OCI-LY1 (cell line): ENCODE data around the gene KAT7.
A peak's percentile ranks its signal among the peaks of the same experiment; 100 is the strongest.
"Not testable (repeated sequence)": the region's sequence is repeated elsewhere in the genome, so short reads cannot be mapped to it uniquely, and the experiment has no call there.

ENCODE experiments used
- H2AFZ ChIP-seq: fragments of 200-600 bp; sonication (generic), shearing (Covaris generic); 2 replicates; pipeline ENCODE4 v1.6.0; 2014; ENCODE audit warnings: antibody characterized with exemption, mild to moderate bottlenecking, low read length
- H3F3A ChIP-seq: fragments of 200-600 bp; sonication (generic), shearing (Covaris generic); 2 replicates; pipeline ENCODE4 v1.6.0; 2014; ENCODE audit warnings: mild to moderate bottlenecking, antibody characterized with exemption, low read length, moderate library complexity; ENCODE audit not compliant: insufficient read depth
- H3K27ac ChIP-seq: fragments of 200-600 bp; sonication (generic); 2 replicates; pipeline ENCODE4 v1.5.1; 2014; ENCODE audit warnings: low read length, mixed run types, mild to moderate bottlenecking, low read depth; ENCODE audit not compliant: poor library complexity, severe bottlenecking
- H3K27me3 ChIP-seq: fragments of 200-600 bp; sonication (generic); 2 replicates; pipeline ENCODE4 v1.6.0; 2014; ENCODE audit warnings: antibody characterized with exemption, mild to moderate bottlenecking, low read length, moderate library complexity; ENCODE audit not compliant: insufficient read depth
- H3K36me3 ChIP-seq: fragments of 200-600 bp; sonication (generic); 2 replicates; pipeline ENCODE4 v1.6.1; 2014; ENCODE audit warnings: mild to moderate bottlenecking, antibody characterized with exemption, low read length, moderate library complexity, mixed read lengths; ENCODE audit not compliant: insufficient read depth
- H3K4me1 ChIP-seq: fragments of 200-600 bp; sonication (generic); 2 replicates; pipeline ENCODE4 v1.5.1; 2014; ENCODE audit warnings: mild to moderate bottlenecking, low read length, moderate library complexity; ENCODE audit not compliant: insufficient read depth, severe bottlenecking
- H3K4me2 ChIP-seq: fragments of 200-600 bp; sonication (generic), shearing (Covaris generic); 2 replicates; pipeline ENCODE4 v1.6.1; 2014; ENCODE audit warnings: low read length
- H3K4me3 ChIP-seq: fragments of 200-600 bp; sonication (generic); 2 replicates; pipeline ENCODE4 v1.5.1; 2014; ENCODE audit warnings: low read length, low read depth, mild to moderate bottlenecking, mixed read lengths; ENCODE audit not compliant: poor library complexity, severe bottlenecking
- H3K79me2 ChIP-seq: fragments of 200-600 bp; shearing (Covaris generic); 2 replicates; pipeline ENCODE4 v1.6.1; 2016; ENCODE audit warnings: mixed run types, low read length, mixed read lengths; ENCODE audit not compliant: insufficient read depth
- H3K9ac ChIP-seq: fragments of 200-600 bp; sonication (generic), shearing (Covaris generic); 2 replicates; pipeline ENCODE4 v1.6.1; 2014; ENCODE audit warnings: mild to moderate bottlenecking, low read length, mixed read lengths
- H3K9me2 ChIP-seq: fragments of 200-600 bp; sonication (generic), shearing (Covaris generic); 2 replicates; pipeline ENCODE4 v1.6.1; 2014; ENCODE audit warnings: low read depth, mild to moderate bottlenecking, low read length, mixed read lengths
- H3K9me3 ChIP-seq: fragments of 200-600 bp; shearing (Covaris generic); 2 replicates; pipeline ENCODE4 v1.6.1; 2014; ENCODE audit warnings: low read length, mixed read lengths
- H4K20me1 ChIP-seq: fragments of 200-600 bp; sonication (generic), shearing (Covaris generic); 2 replicates; pipeline ENCODE4 v1.6.0; 2016; ENCODE audit warnings: mild to moderate bottlenecking, low read length; ENCODE audit not compliant: insufficient read depth
- CTCF ChIP-seq: fragments of 200-600 bp; sonication (generic), shearing (Covaris generic); IDR thresholded peaks from 2 replicates; pipeline ENCODE4 v1.5.1; 2017; ENCODE audit warnings: mild to moderate bottlenecking, antibody characterized with exemption, low read length, moderate library complexity, mixed read lengths
- EZH2 ChIP-seq: fragments of 200-600 bp; sonication (generic), shearing (Covaris generic); IDR thresholded peaks from 2 replicates; pipeline ENCODE4 v1.8.0; 2017; ENCODE audit warnings: borderline replicate concordance, mixed run types, mild to moderate bottlenecking, antibody characterized with exemption, low read length, moderate library complexity, mixed read lengths

KAT7 gene

GRCh38 chr17:49757151-49757777, 31.2 kb upstream of the KAT7 start:
- H3K4me3 ChIP-seq: no peak overlapping the region
- H4K20me1 ChIP-seq: no peaks in the 10 kb centered on the region
- peak overlapping the region; percentile 54 for H3K27ac ChIP-seq
- peaks cover 90% of the 10 kb centered on the region for H3K79me2 ChIP-seq
- H3K4me2 ChIP-seq: peak overlapping the region; percentile 9; the same call in 1 of the 2 replicates
- no peaks in the 10 kb centered on the region for H3K27me3 ChIP-seq
- peaks cover 17% of the 10 kb centered on the region; the same call in 1 of the 2 replicates for H3K36me3 ChIP-seq
- H2AFZ ChIP-seq: no peak overlapping the region
- H3K9me2 ChIP-seq: no peaks in the 10 kb centered on the region
- H3K9me3 ChIP-seq: no peaks in the 10 kb centered on the region
- no peak overlapping the region for H3K9ac ChIP-seq
- H3F3A ChIP-seq: no peaks in the 10 kb centered on the region
- peaks cover 93% of the 10 kb centered on the region for H3K4me1 ChIP-seq
- TF ChIP-seq CTCF (no peak), EZH2 (no peak)

- H3K4me3 ChIP-seq: not testable (repeated sequence)
These were observed 29.9 kb upstream of the KAT7 start for GRCh38 chr17:49758464-49759010.

GRCh38 chr17:49759203-49759602, 29.3 kb upstream of the KAT7 start:
- TF ChIP-seq EZH2 (no peak), CTCF (no peak)
- Histone ChIP-seq H3K79me2 (peaks cover 85% of the 10 kb centered on the region), H3K9me2 (no peaks in the 10 kb centered on the region), H3K27me3 (no peaks in the 10 kb centered on the region), H3K9me3 (no peaks in the 10 kb centered on the region), H3K4me3 (no peak overlapping the region), H3K36me3 (peaks cover 13% of the 10 kb centered on the region; the same call in 1 of the 2 replicates), H3K4me2 (peak overlapping the region; percentile 81; the same call in 1 of the 2 replicates), H3K9ac (peak overlapping the region; percentile 4; the same call in 1 of the 2 replicates), H2AFZ (no peak overlapping the region), H4K20me1 (no peaks in the 10 kb centered on the region), H3K4me1 (peaks cover 78% of the 10 kb centered on the region), H3F3A (no peaks in the 10 kb centered on the region), H3K27ac (peak overlapping the region; percentile 76)

More at GRCh38 chr17:49758464-49759010, 29.9 kb upstream of the KAT7 start:
- peak overlapping the region; percentile 76 for H3K27ac ChIP-seq
- peaks cover 13% of the 10 kb centered on the region; the same call in 1 of the 2 replicates for H3K36me3 ChIP-seq
- not testable (repeated sequence) for H3K9ac ChIP-seq, H3K9me3 ChIP-seq, H3F3A ChIP-seq, H3K9me2 ChIP-seq, H3K27me3 ChIP-seq, H3K4me2 ChIP-seq, H4K20me1 ChIP-seq, H2AFZ ChIP-seq
- H3K79me2 ChIP-seq: peaks cover 90% of the 10 kb centered on the region
- H3K4me1 ChIP-seq: peaks cover 85% of the 10 kb centered on the region
